CD4-positive, alpha-beta T cell treated with Interleukin-12 subunit alpha and Interleukin-12 subunit beta, for 1 hour (primary cell): ENCODE data around the gene EDNRA.
"Not testable (repeated sequence)": the region's sequence is repeated elsewhere in the genome, so short reads cannot be mapped to it uniquely, and the experiment has no call there.

Experiments used
- DNase-seq: peaks from one replicate; pipeline ENCODE4 v3.0.0-alpha.2; 2020

Gene EDNRA

GRCh38 chr4:147480891-147481576, at the start of gene EDNRA:
EDNRA (plus strand) TSS chr4:147481097; CDS start chr4:147485682, 4,585 bp downstream.
- no peak for DNase-seq

GRCh38 chr4:147434370-147434769, 46.5 kb upstream of the EDNRA start:
- DNase-seq: not testable (repeated sequence)

GRCh38 chr4:147440442-147440841, 40.5 kb upstream of the EDNRA start:
- no peak for DNase-seq

GRCh38 chr4:147447786-147448185, 33.1 kb upstream of the EDNRA start:
- DNase-seq: no peak

- DNase-seq: no peak
Measured at GRCh38 chr4:147453561-147454141, 27.2 kb upstream of the EDNRA start.

GRCh38 chr4:147456706-147457105, 24.2 kb upstream of the EDNRA start:
- DNase-seq: no peak

- no peak for DNase-seq
Measured at GRCh38 chr4:147461161-147461560, 19.7 kb upstream of the EDNRA start.

GRCh38 chr4:147463065-147463464, 17.8 kb upstream of the EDNRA start:
- DNase-seq: no peak

GRCh38 chr4:147465461-147465860, 15.4 kb upstream of the EDNRA start:
- no peak for DNase-seq

GRCh38 chr4:147477439-147477838, 3.5 kb upstream of the EDNRA start:
- DNase-seq: no peak

GRCh38 chr4:147479376-147479775, 1.5 kb upstream of the EDNRA start:
- DNase-seq: no peak

- DNase-seq: no peak
Measured at GRCh38 chr4:147479786-147480185, 1.1 kb upstream of the EDNRA start.

- no peak for DNase-seq
Measured at GRCh38 chr4:147480502-147480890, 401 bp upstream of the EDNRA start.

GRCh38 chr4:147481577-147482109, 746 bp downstream of the EDNRA start:
- DNase-seq: no peak

- DNase-seq: no peak
Measured at GRCh38 chr4:147482281-147482680, 1.4 kb downstream of the EDNRA start.

GRCh38 chr4:147485167-147485566, 4.3 kb downstream of the EDNRA start:
- DNase-seq: no peak

- no peak for DNase-seq
Measured at GRCh38 chr4:147487616-147488015, 6.7 kb downstream of the EDNRA start.

- no peak for DNase-seq
Measured at GRCh38 chr4:147488556-147488955, 7.7 kb downstream of the EDNRA start.

GRCh38 chr4:147491086-147491485, 10.2 kb downstream of the EDNRA start:
- DNase-seq: no peak

- no peak for DNase-seq
Measured at GRCh38 chr4:147492306-147492705, 11.4 kb downstream of the EDNRA start.

- DNase-seq: no peak
Measured at GRCh38 chr4:147492761-147493160, 11.9 kb downstream of the EDNRA start.

GRCh38 chr4:147493307-147493706, 12.4 kb downstream of the EDNRA start:
- no peak for DNase-seq

GRCh38 chr4:147494301-147494700, 13.4 kb downstream of the EDNRA start:
- DNase-seq: no peak

GRCh38 chr4:147496500-147496899, 15.6 kb downstream of the EDNRA start:
- no peak for DNase-seq
